Esophagus squamous epithelium (tissue), 5 donors: Measurements from ENCODE around the gene RNF212. TPM values are rescaled to one million over a fixed set of nuclear protein-coding genes. Genes with fewer than 3 reads are reported as not detected.

Source experiments
- DNase-seq: peaks from one replicate; lab custom pipeline; 2025; lab: John Stamatoyannopoulos, UW
- H3K27ac ChIP-seq, 4 donors: fragments of 200-600 bp; sonication (generic); one replicate each; pipeline ENCODE4 v1.5.1; 2016 to 2019; ENCODE audit warnings: mild to moderate bottlenecking in 1 of 4
- H3K27me3 ChIP-seq, 4 donors: fragments of 200-600 bp; sonication (generic); 1 replicate in 3 of 4; 2 replicates in 1 of 4; pipeline versions ENCODE4 v1.5.1 to v1.6.0; 2017 to 2021; ENCODE audit warnings: antibody characterized with exemption in 1 of 4
- H3K36me3 ChIP-seq, 3 donors: fragments of 200-600 bp; sonication (generic); one replicate each; pipeline ENCODE4 v1.5.1; 2016 to 2019
- H3K4me1 ChIP-seq, 3 donors: fragments of 200-600 bp; sonication (generic); one replicate each; pipeline ENCODE4 v1.5.1; 2017 to 2019
- H3K4me3 ChIP-seq, 4 donors: fragments of 200-600 bp; sonication (generic); 1 replicate in 3 of 4; 2 replicates in 1 of 4; pipeline ENCODE4 v1.5.1; 2016 to 2019; ENCODE audit warnings: mild to moderate bottlenecking in 2 of 4, moderate library complexity in 1 of 4
- H3K9me3 ChIP-seq, 3 donors: fragments of 200-600 bp; sonication (generic); one replicate each; pipeline ENCODE4 v1.5.1; 2016 to 2019
- CTCF ChIP-seq, 6 experiments: fragments of 450-650 bp in 4 of 6; fragments of 200-600 bp in 2 of 6; sonication (generic) in 2 of 6; IDR thresholded peaks; one replicate each; pipeline ENCODE4 v1.5.1; 2016 to 2019; ENCODE audit warnings: antibody characterized with exemption in 6 of 6, mild to moderate bottlenecking in 4 of 6, moderate library complexity in 4 of 6
- POLR2A ChIP-seq, 4 donors: fragments of 450-650 bp; IDR thresholded peaks; one replicate each; pipeline ENCODE4 v1.6.1; 2017; ENCODE audit warnings: antibody characterized with exemption in 4 of 4, mild to moderate bottlenecking in 4 of 4, moderate library complexity in 3 of 4
- WGBS, 2 donors: methylation state at CpG; one replicate each; pipeline ENCODE4 v1.1.5; 2018; 5-methylcytosine and 5-hydroxymethylcytosine counted together
- intact Hi-C: fragments of 100-400 bp; cut with DNase I; formaldehyde crosslinking; loops from one replicate; pipeline ENCODE4 v1.15.0; 2022
- total RNA-seq, 4 donors: library from RNA; depleted of rRNA; stranded (reverse); fragments of >200 nt; gene quantifications; one replicate each; pipeline ENCODE4 v1.1.0, GENCODE V29; 2016
- donor health status: DM: yes; HTN: yes; CAD: no.

The RNF212 gene
- total RNA-seq, 4 donors from 2014 or later = 0.53 to 6.3 (median 1.9) TPM

DNA sequence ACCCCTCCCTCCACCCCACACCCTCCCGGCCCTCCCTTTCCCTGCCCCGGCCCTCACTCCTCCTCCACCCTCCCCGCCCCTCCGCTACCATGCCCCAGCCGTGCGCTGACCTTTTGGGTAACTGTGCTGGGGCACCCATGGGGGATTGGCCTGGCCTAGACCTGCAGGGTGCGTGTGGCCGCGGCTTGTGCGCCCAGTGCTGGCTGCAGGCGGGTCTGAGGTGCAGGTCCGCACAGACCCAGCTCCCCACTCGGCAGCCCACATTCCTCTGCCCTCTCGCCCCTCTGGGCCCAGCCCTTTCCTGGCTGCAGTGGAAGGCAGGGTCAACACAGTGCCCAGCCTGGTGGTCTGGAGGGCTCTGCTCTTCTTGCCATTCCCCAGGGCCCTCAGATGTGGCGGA, 77.3 kb downstream of the RNF212 start:
- TF ChIP-seq POLR2A (IDR thresholded peaks at IDR 0.05) (no peak), CTCF (IDR thresholded peaks at IDR 0.05) (no peak)
- no peaks in the 10 kb centered on the region for H3K9me3 ChIP-seq
- H3K27me3 ChIP-seq = peaks cover 0 to 67% (median 0%) of the 10 kb centered on the region in 4 donors
- no peak overlapping the region for H3K4me3 ChIP-seq
- 40% methylated on average over 1 of the region's 15 CpGs; no CpG with 5 or more reads in 1 of the 2 donors for WGBS, 2 donors
- H3K4me1 ChIP-seq = peaks cover 11 to 49% (median 21%) of the 10 kb centered on the region in 3 donors
- H3K27ac ChIP-seq = no peak overlapping the region
- intact Hi-C loops = no loop called here
- no peak for DNase-seq
- H3K36me3 ChIP-seq = no peaks in the 10 kb centered on the region

DNA sequence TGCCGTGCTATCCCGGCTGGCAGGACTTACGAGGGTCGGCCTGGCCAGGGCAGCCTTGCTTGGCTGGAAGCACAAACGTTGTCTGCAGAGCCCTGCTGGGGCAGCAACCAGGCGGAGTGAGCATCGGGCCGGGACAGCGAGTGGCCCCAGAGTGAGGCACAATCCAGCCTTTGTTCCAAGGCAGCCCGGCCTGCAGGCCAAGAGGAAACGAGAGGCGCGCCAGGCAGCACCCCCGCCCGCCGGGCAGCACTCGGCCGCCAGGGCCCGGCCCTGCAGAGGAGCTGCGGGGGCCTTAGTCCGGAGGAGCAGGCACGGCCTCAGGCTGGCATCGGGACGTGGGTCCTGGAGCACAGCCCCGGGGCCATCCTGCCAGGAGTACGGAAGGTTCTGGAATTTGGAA, 77.9 kb downstream of the RNF212 start:
- TF ChIP-seq POLR2A (IDR thresholded peaks at IDR 0.05) = no peak
- no peak for TF ChIP-seq CTCF (IDR thresholded peaks at IDR 0.05)
- no peak for DNase-seq
- Histone ChIP-seq H3K4me3 (no peak overlapping the region), H3K27ac (no peak overlapping the region), H3K9me3 (no peaks in the 10 kb centered on the region), H3K27me3 (peaks cover 0 to 67% (median 0%) of the 10 kb centered on the region in 4 donors), H3K4me1 (peaks cover 10 to 45% (median 20%) of the 10 kb centered on the region in 3 donors), H3K36me3 (no peaks in the 10 kb centered on the region)
- intact Hi-C loops = no loop called here
- WGBS, 2 donors = no CpG with 5 or more reads among the region's 26 CpGs

DNA sequence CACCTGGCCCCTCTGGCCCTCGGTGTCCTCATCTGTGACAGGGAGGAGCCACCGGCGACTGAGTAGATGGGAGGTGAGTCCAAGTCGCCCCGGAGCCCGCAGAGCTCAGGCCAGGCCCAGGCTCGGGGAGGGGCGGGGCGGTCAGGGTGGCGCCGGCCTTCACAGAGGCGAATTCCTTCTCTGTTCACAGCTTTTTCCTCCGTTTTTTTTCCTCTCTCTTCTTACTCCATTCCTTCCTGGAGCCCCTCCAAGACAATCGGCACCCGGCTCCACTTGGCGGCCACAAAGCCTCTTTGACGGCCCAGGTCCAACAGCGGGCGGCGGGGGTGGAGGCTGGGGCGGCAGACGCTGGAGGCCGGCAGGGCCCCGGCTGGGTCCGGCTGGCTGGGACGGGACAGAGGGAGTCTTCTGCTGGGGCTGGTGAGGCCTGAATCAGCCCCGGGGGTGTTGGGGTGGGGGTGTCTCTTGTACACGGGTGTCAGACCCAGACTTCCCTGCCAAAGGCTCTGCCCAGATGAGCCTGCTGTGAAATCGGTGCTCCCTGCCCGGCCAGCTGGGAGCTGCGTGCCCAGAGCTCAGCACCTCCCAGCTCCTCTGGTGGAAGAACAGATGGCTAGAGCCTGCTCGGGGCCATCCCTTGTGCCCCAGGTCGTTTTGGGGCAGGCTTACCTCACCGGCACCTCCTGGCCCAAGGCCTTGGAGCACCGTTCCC, 79.4 kb downstream of the RNF212 start:
- TF ChIP-seq CTCF (IDR thresholded peaks at IDR 0.05) (no peak), POLR2A (IDR thresholded peaks at IDR 0.05) (no peak)
- Histone ChIP-seq H3K9me3 (no peaks in the 10 kb centered on the region), H3K27me3 (peaks cover 0 to 78% (median 0%) of the 10 kb centered on the region in 4 donors), H3K36me3 (no peaks in the 10 kb centered on the region), H3K4me3 (peak overlapping the region in 2 of 4 donors; percentile 14 to 31), H3K27ac (peak overlapping the region in 2 of 4 donors; percentile 6 to 62), H3K4me1 (peaks cover 3 to 33% (median 9%) of the 10 kb centered on the region in 3 donors)
- DNase-seq = no peak
- intact Hi-C loops = no loop called here
- whole genome bisulfite sequencing, 2 donors = 14 to 22% methylated on average over 11 to 13 of the region's 35 CpGs

- H3K4me3 ChIP-seq = no peak overlapping the region
- 50 to 60% methylated on average over 1 to 2 of the region's 10 CpGs for WGBS, 2 donors
- peaks cover 3 to 32% (median 9%) of the 10 kb centered on the region in 3 donors for H3K4me1 ChIP-seq
- no peaks in the 10 kb centered on the region for H3K9me3 ChIP-seq
- TF ChIP-seq POLR2A (IDR thresholded peaks at IDR 0.05) (no peak), CTCF (IDR thresholded peaks at IDR 0.05) (no peak)
- peaks cover 0 to 90% (median 0%) of the 10 kb centered on the region in 4 donors for H3K27me3 ChIP-seq
- H3K36me3 ChIP-seq = no peaks in the 10 kb centered on the region
- no peak for DNase-seq
- intact Hi-C loops = no loop called here
- no peak overlapping the region for H3K27ac ChIP-seq
Measured at GRCh38 chr4:1032861-1033260, 80.5 kb downstream of the RNF212 start.

DNA sequence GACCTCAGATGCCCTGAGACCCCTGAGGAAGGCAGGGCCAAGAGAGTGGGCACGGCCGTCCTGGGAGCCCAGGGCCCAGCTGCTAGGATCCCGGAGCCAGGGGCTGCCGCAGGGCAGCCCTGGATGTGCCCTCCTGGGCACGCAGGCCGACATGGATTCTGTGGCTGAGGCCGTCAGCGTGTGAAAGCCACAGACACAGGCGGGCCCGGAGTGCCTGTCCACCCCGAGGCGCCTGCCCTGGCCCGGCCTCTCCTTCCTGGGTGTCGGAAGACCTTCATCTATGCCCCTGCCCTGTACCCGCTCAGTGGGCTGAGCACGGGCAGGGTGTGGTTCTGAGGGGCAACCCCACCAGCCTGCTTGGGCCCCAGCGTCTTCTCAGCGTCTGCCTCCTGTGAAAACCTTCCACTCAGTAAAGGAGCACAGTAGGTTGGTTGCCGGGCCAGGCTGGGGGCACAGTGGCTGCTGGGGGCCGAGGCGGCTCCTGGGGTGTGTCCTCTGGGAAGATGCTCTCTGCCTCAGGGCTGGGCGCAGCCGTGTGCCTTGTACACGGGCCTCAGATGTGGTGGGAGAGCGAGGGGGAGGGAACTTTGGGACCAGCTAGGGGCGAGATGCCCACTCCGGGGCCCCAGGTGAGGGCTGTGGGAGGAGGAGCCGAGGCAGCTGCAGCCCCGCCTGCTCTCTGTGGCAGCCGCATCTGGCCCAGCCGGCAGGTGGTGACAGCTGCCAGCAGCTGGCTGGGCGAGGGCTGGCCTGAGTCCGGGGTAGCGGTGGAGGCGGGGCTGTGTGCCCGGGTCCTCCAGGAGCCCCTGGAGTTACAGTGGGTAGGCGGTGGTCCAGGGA, 81.2 kb downstream of the RNF212 start:
- intact Hi-C loops = no loop called here
- TF ChIP-seq POLR2A (IDR thresholded peaks at IDR 0.05) = no peak
- peak in 1 of 6 experiments; percentile 16 for TF ChIP-seq CTCF (IDR thresholded peaks at IDR 0.05)
- no peak for DNase-seq
- no peaks in the 10 kb centered on the region for H3K9me3 ChIP-seq
- H3K27ac ChIP-seq = no peak overlapping the region
- no peaks in the 10 kb centered on the region for H3K36me3 ChIP-seq
- peaks cover 3 to 32% (median 9%) of the 10 kb centered on the region in 3 donors for H3K4me1 ChIP-seq
- peaks cover 0 to 93% (median 0%) of the 10 kb centered on the region in 4 donors for H3K27me3 ChIP-seq
- WGBS, 2 donors = 14 to 45% methylated on average over 4 to 12 of the region's 37 CpGs
- H3K4me3 ChIP-seq = no peak overlapping the region
